22Rv1 (cell line): ENCODE measurements around the gene TMEM94.
"Not testable (repeated sequence)": the region's sequence is repeated elsewhere in the genome, so short reads cannot be mapped to it uniquely, and the experiment has no call there.

Source experiments
- H3K27ac ChIP-seq: fragments of 450-650 bp; 2 replicates; pipeline ENCODE4 v1.5.1; 2017
- CTCF ChIP-seq: fragments of 450-650 bp; IDR thresholded peaks from 2 replicates; pipeline ENCODE4 v1.5.1; 2017; ENCODE audit warnings: mild to moderate bottlenecking
- ZFX ChIP-seq: fragments of 450-650 bp; IDR thresholded peaks from 2 replicates; pipeline ENCODE4 v1.6.1; 2017; ENCODE audit warnings: antibody characterized with exemption, borderline replicate concordance

The TMEM94 gene

GRCh38 chr17:75439287-75439686 lies 17.1 kb upstream of the TMEM94 start:
- no peak for TF ChIP-seq CTCF
- no peak for TF ChIP-seq ZFX
- no peak overlapping the region for H3K27ac ChIP-seq

GRCh38 chr17:75440738-75441448 lies 15.5 kb upstream of the TMEM94 start:
- H3K27ac ChIP-seq: no peak overlapping the region
- TF ChIP-seq CTCF: no peak

- no peak for TF ChIP-seq ZFX
- no peak for TF ChIP-seq CTCF
- no peak overlapping the region for H3K27ac ChIP-seq
Measured at GRCh38 chr17:75442168-75443103, 14.0 kb upstream of the TMEM94 start.

- no peak overlapping the region for H3K27ac ChIP-seq
- TF ChIP-seq CTCF: no peak
Measured at GRCh38 chr17:75445296-75445695, 11.1 kb upstream of the TMEM94 start.

- H3K27ac ChIP-seq: not testable (repeated sequence)
Measured at GRCh38 chr17:75445896-75446295, 10.5 kb upstream of the TMEM94 start.

GRCh38 chr17:75447951-75448856 lies 8.2 kb upstream of the TMEM94 start:
- TF ChIP-seq CTCF (no peak), ZFX (no peak)
- H3K27ac ChIP-seq: no peak overlapping the region

GRCh38 chr17:75450270-75450669 lies 6.2 kb upstream of the TMEM94 start:
- H3K27ac ChIP-seq: no peak overlapping the region
- TF ChIP-seq CTCF (no peak), ZFX (no peak)
